Heart left ventricle (tissue), 13 donors: Measurements from ENCODE around the gene CCR6.

Experiments used
- CTCF ChIP-seq, 12 donors: fragments of 200-600 bp; sonication (generic) in 4 of 12; IDR thresholded peaks; one replicate each; pipeline versions ENCODE4 v1.5.0 to v1.8.0; 2018 to 2022; ENCODE audit warnings: antibody characterized with exemption in 12 of 12, mild to moderate bottlenecking in 5 of 12
- POLR2A ChIP-seq, 2 donors: fragments of 450-650 bp; IDR thresholded peaks; one replicate each; pipeline ENCODE4 v1.6.1; 2017; ENCODE audit warnings: antibody characterized with exemption in 2 of 2, mild to moderate bottlenecking in 2 of 2, moderate library complexity in 2 of 2
- donor health status: ischemic (EF 13 %, LVEDD 7.1; RV severe dilation, severe dysfunction).
- donor health status: DM: no; HTN: yes; CAD: no.
- donor health status: DM: no; HTN: no; CAD: no.
- donor health status: ischemic (EF 25% LVEDD 6.9; RV normal size, moderate dysfunction).
- donor health status: ischemic (EF 25% LVEDD 5.7; RV mildly dilated, moderate dysfunction).
- donor health status: ischemic (EF 35%, LVEDD 5.7; RV mildly dilated, moderate dysfunction).
- donor health status: nonischemic (EF 11% LVEDD 7.7; RV severe dilation, severe dysfunction).
- donor health status: DM: yes; HTN: yes; CAD: no.
- donor health status: PGD.
- donor health status: ischemic (EF 29% LVEDD 5.4; RV normal size, mild dysfunction).
- donor health status: nonischemic (EF 23%, LVEDD 6.1; RV moderate dilation, normal function).

DNA sequence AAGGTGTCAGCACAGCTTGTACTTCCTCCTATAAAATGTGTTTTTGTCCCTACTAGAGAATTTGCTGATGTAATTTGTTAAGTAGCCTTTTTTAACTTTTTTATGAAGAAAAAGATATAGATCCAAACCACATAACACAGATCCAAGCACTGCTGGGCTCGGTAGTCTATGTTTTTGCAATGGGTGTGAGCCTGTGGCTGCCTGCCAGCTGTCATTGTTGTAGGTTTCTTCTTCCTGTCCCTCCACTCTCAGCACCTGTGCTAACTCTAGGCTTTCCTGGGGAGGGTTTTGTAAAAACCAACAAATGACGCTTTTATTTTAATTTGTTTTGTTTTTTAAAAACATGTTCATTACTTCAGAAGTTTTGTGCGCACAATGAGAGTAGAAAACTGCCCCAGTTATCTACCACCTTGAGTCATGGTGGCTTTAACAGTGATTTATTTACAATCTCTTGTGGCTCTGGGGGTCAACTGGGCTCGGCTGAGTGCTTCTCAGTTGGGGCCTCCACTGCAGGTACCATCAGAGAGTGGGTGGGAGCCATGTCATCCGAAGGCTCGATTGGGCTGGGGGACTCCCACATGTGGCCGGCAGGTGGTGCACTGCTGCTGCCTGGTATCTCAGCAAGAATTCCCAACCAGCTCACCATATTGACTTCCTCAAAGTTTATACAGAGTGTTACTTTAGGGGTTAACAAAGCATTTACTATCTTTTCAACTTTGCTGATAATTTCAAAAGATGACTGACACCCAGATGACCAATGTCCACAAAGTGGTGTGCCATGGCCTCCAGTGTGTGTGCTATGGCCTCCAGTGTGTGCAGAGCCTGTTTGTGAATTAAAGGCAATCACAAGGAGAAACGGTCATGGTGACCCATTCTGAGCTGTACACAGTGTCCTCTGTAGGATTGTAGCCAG is 3.0 kb upstream of the CCR6 start:
- TF ChIP-seq POLR2A (IDR thresholded peaks at IDR 0.05) (no peak), CTCF (IDR thresholded peaks at IDR 0.05) (no peak)
